Caco-2 (cell line): ENCODE results near the gene ZNF500. TPM values are rescaled to one million over a fixed set of nuclear protein-coding genes. Genes with fewer than 3 reads are reported as not detected.

Source experiments
- BruUV-seq: library from RNA; stranded (reverse); fragments of 400-500 nt; replicated peaks from 2 replicates; lab custom pipeline; 2021; lab: Mats Ljungman, UMichigan
- CTCF ChIA-PET: fragments of 300-600 bp; sonication (Branson Sonifier 250); formaldehyde crosslinking; loops from one replicate; lab custom pipeline; 2022; ENCODE audit warnings: antibody characterized with exemption; lab: Charles Lee
- POLR2A ChIA-PET: fragments of 300-600 bp; sonication (Branson Sonifier 250); formaldehyde crosslinking; loops from one replicate; lab custom pipeline; 2022; ENCODE audit warnings: antibody characterized with exemption; lab: Charles Lee
- DNase-seq, 2 experiments: peaks; one replicate each; pipeline versions ENCODE4 v3.0.0 to v3.0.0-alpha.2; 2020 to 2022
- H3K27me3 ChIP-seq: replicated peaks from 2 replicates; pipeline ENCODE4 v1.6.0; 2011; ENCODE audit warnings: low read length; ENCODE audit not compliant: control insufficient read depth, insufficient read depth
- H3K36me3 ChIP-seq: 2 replicates; pipeline ENCODE4 v1.5.1; 2011; ENCODE audit warnings: low read length; ENCODE audit not compliant: control insufficient read depth, insufficient read depth
- H3K4me1 ChIP-seq: fragments of 250-450 bp; sonication (Bioruptor Pico); 2 replicates; pipeline ENCODE4 v1.5.1; 2020; ENCODE audit warnings: mild to moderate bottlenecking
- H3K4me3 ChIP-seq: 2 replicates; pipeline ENCODE4 v1.5.1; 2011; ENCODE audit warnings: low read depth, mild to moderate bottlenecking, control low read depth, low read length
- H3K9me3 ChIP-seq: fragments of 250-450 bp; sonication (Bioruptor Pico); 2 replicates; pipeline ENCODE4 v1.5.1; 2020; ENCODE audit warnings: mild to moderate bottlenecking, moderate library complexity
- H3K27ac Mint-ChIP-seq: one replicate; pipeline ENCODE4 v1.8.0; 2022; ENCODE audit warnings: mixed read lengths; ENCODE audit not compliant: unreplicated experiment
- H3K27me3 Mint-ChIP-seq: one replicate; pipeline ENCODE4 v1.8.0; 2022; ENCODE audit warnings: mixed read lengths; ENCODE audit not compliant: insufficient read depth, unreplicated experiment
- H3K36me3 Mint-ChIP-seq: one replicate; pipeline ENCODE4 v1.8.0; 2022; ENCODE audit warnings: mild to moderate bottlenecking, mixed read lengths; ENCODE audit not compliant: insufficient read depth, unreplicated experiment
- H3K4me1 Mint-ChIP-seq: one replicate; pipeline ENCODE4 v1.8.0; 2022; ENCODE audit warnings: low read depth, mixed read lengths; ENCODE audit not compliant: unreplicated experiment
- H3K4me3 Mint-ChIP-seq: one replicate; pipeline ENCODE4 v1.8.0; 2022; ENCODE audit warnings: mild to moderate bottlenecking, moderate library complexity, mixed read lengths; ENCODE audit not compliant: unreplicated experiment
- H3K9me3 Mint-ChIP-seq: one replicate; pipeline ENCODE4 v1.8.0; 2022; ENCODE audit warnings: mixed read lengths; ENCODE audit not compliant: unreplicated experiment
- CTCF ChIP-seq, 2 experiments: fragments of 200-600 bp in 1 of 2; IDR thresholded peaks; 1 replicate in 1 of 2; 2 replicates in 1 of 2; pipeline versions ENCODE4 v1.5.1 to v1.8.0; 2011 to 2022; ENCODE audit warnings: antibody characterized with exemption in 1 of 2, control low read depth in 1 of 2, inconsistent platforms in 1 of 2, low read depth in 1 of 2, low read length in 1 of 2, mild to moderate bottlenecking in 1 of 2, moderate library complexity in 1 of 2; ENCODE audit not compliant: insufficient read depth in 1 of 2, severe bottlenecking in 1 of 2, unreplicated experiment in 1 of 2
- intact Hi-C: fragments of 100-400 bp; cut with micrococcal nuclease; formaldehyde crosslinking; loops from one replicate; pipeline ENCODE4 v1.10.0; 2022; ENCODE audit not compliant: unreplicated experiment
- total RNA-seq: library from RNA; stranded (reverse); gene quantifications from 2 replicates; pipeline ENCODE4 v1.2.3, GENCODE V29; 2022

ZNF500 gene
- total RNA-seq, 1 experiment from 2014 or later: 12.9 TPM

GRCh38 chr16:4750896-4751295 lies 16.1 kb downstream of the ZNF500 start:
- no peaks in the 10 kb centered on the region for H3K27me3 Mint-ChIP-seq
- no TSS peak for BruUV-seq

GRCh38 chr16:4749700-4750257 lies 17.2 kb downstream of the ZNF500 start:
- H3K9me3 ChIP-seq: no peaks in the 10 kb centered on the region
- Mint-ChIP-seq H3K4me1 (no peaks in the 10 kb centered on the region), H3K4me3 (no peak overlapping the region), H3K9me3 (no peaks in the 10 kb centered on the region), H3K27me3 (no peaks in the 10 kb centered on the region), H3K36me3 (peaks cover 20% of the 10 kb centered on the region), H3K27ac (no peak overlapping the region)
- TF ChIP-seq CTCF (IDR thresholded peaks at IDR 0.05; ENCODE audit: insufficient read depth in 1 of 2, low read depth in 1 of 2, low read length in 1 of 2, severe bottlenecking in 1 of 2, unreplicated experiment in 1 of 2): no peak
- CTCF ChIA-PET: no interaction called here
- no peaks in the 10 kb centered on the region; the same call in 1 of the 2 replicates for H3K36me3 ChIP-seq
- POLR2A ChIA-PET: interaction anchor here (0.7 kb wide), 1 partner anchor 10 kb away, joined by 6 read pairs; no protein-coding TSS in a partner anchor
- H3K4me3 ChIP-seq: no peak overlapping the region
- DNase-seq: no peak
- intact Hi-C loops: no loop called here
- H3K27me3 ChIP-seq: no peaks in the 10 kb centered on the region
- H3K4me1 ChIP-seq: no peaks in the 10 kb centered on the region
- BruUV-seq: no TSS peak

More at GRCh38 chr16:4750896-4751295, 16.1 kb downstream of the ZNF500 start:
- POLR2A ChIA-PET: no interaction called here
- Mint-ChIP-seq H3K4me3 (no peak overlapping the region), H3K4me1 (no peaks in the 10 kb centered on the region), H3K27ac (no peak overlapping the region), H3K36me3 (peaks cover 31% of the 10 kb centered on the region), H3K9me3 (no peaks in the 10 kb centered on the region)
- no peak overlapping the region for H3K4me3 ChIP-seq
- no peaks in the 10 kb centered on the region for H3K27me3 ChIP-seq
- H3K36me3 ChIP-seq: peaks cover 5% of the 10 kb centered on the region
- TF ChIP-seq CTCF (IDR thresholded peaks at IDR 0.05; ENCODE audit: insufficient read depth in 1 of 2, low read depth in 1 of 2, low read length in 1 of 2, severe bottlenecking in 1 of 2, unreplicated experiment in 1 of 2): no peak
- intact Hi-C loops: no loop called here
- CTCF ChIA-PET: no interaction called here
- H3K9me3 ChIP-seq: 0 out of 2 replicates have a peak, but pooled peaks cover 8% of the 10 kb centered on the region
- H3K4me1 ChIP-seq: no peaks in the 10 kb centered on the region
- no peak for DNase-seq

GRCh38 chr16:4748682-4749411 lies 18.1 kb downstream of the ZNF500 start:
- ChIA-PET CTCF (interaction anchor here (0.6 kb wide), 1 partner anchor 238 kb away, joined by 3 read pairs; no protein-coding TSS in a partner anchor), POLR2A (no interaction called here)
- no peaks in the 10 kb centered on the region for H3K9me3 Mint-ChIP-seq

More at GRCh38 chr16:4748682-4749411, 18.1 kb downstream of the ZNF500 start:
- H3K4me3 Mint-ChIP-seq: no peak overlapping the region
- H3K4me1 ChIP-seq: no peaks in the 10 kb centered on the region
- DNase-seq: no peak
- no peaks in the 10 kb centered on the region for H3K4me1 Mint-ChIP-seq
- TF ChIP-seq CTCF (IDR thresholded peaks at IDR 0.05; ENCODE audit: insufficient read depth in 1 of 2, low read depth in 1 of 2, low read length in 1 of 2, severe bottlenecking in 1 of 2, unreplicated experiment in 1 of 2): no peak
- BruUV-seq: no TSS peak
- H3K27me3 ChIP-seq: no peaks in the 10 kb centered on the region
- peaks cover 19% of the 10 kb centered on the region for H3K36me3 Mint-ChIP-seq
- H3K27ac Mint-ChIP-seq: no peak overlapping the region
- intact Hi-C loops: no loop called here
- H3K27me3 Mint-ChIP-seq: no peaks in the 10 kb centered on the region
- no peaks in the 10 kb centered on the region for H3K9me3 ChIP-seq
- H3K4me3 ChIP-seq: no peak overlapping the region
- no peaks in the 10 kb centered on the region; the same call in 1 of the 2 replicates for H3K36me3 ChIP-seq
